Right hindlimb (tissue), 1 donor: Measurements from ENCODE around the gene MICALL1.

ENCODE experiments used
- DNase-seq: peaks from one replicate; pipeline ENCODE4 v3.0.0-alpha.2; 2018

The MICALL1 gene

DNA sequence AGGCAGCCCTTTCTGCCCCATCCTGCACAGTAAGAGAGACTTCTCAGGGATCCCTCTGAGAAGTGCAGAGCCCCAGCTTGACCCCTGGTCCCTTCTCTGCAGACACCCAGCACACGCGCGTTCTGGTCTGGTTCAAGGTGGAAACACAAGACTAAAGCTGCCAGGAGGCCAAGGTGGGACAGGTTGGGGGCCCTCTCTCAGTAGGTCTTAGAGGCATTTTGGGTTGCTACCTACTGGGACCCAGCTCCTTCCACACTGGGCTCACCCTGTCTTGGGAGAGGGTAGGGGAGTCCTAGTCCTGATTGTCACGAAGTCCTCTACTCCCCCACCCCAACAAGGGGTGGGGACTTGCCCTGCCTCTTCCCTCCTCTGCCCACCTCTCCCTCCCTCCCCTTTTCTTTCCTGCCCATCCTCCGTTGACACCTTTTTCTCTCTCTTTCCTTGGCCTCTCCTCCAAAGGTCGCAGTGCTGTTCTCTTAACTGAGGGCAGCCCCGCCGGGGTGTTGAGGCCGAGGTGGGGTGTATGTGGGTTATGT is 79.0 kb downstream of the MICALL1 start:
- no peak for DNase-seq

DNA sequence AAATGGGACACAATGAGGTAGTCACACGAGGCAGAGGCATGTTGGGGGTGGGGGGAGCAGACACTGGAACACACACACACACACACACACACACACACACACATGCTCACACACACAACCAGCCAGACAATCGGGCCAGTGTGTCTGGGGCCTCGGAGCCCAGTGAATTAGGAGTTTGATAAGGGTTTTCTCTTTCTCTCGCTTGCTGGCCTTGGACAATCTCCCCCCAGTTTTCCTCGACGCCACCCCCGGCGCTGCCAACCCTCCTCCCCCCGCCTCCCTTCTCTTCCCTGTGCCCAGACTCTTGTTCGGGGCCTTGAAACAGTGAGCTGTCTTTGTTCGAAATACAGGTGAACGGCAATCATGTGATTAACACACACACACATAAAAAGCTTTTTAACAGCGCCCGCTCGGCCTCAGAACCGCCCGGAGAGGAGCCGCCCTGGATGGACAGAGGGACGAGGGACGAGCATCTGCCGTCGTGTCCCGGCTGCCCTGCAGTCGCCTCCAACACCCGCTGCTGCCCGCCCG is 79.7 kb downstream of the MICALL1 start:
- no peak for DNase-seq

DNA sequence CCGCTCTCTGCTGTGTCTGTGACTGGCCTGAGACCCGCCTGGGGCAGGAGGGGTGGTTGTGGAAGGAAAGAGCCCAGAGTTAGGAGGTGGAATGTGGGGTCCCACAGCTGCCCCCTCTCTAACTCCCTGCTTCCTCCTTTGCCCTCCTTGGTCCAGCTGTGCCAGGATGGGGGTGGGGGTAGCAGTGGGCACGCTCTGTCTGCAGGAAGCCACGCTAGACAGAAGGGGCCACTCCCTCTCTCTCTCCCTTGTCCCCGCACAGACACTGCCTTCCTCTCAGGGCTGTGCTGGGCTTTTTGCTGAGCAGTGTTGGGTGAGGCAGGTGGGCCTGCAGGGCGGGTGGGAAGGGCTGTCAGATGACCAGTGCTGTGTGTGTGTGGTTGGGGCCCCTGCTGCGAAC is 80.3 kb downstream of the MICALL1 start:
- no peak for DNase-seq

DNA sequence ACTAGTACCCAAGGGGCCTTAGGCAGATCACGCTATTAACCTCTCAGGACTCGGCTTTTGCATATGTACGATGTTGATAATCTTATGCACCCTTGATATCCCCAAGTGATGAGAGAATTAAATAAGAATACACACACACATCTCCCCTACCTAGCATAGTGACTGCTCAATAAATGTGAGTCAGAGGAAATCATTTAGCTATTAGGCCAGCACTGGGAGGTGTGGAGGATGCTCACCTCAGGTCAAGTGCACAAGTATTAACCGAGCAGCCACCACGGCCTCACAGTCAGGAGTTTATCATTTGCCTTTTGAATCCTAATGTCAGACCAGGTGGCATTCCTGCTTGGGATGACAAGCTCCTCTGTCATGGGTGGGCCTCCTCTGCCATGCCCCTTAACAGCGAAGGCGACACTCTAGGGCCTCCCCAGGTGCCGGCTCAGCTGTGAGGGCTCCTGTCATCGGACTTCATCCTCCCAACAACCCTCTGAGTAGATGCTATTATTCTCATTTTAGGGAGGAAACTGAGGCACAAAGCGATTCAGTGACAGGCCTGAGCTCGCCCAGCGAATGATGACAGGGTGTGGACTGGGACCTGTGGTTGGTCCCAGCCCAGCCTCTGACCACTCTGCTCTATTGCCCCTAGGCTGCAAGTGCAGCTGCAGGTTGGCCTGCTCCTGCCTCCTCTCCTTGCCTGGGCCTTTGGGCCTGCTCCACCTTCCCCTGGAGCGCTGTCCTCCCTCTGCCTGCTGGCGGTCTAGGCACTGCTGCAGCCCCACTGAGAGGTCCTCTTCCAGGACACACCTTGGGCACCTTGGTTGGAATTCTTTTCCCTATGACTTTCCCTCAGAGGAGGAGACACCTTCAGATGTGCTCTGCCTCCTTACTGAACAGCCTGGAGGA is 83.3 kb downstream of the MICALL1 start:
- no peak for DNase-seq

DNA sequence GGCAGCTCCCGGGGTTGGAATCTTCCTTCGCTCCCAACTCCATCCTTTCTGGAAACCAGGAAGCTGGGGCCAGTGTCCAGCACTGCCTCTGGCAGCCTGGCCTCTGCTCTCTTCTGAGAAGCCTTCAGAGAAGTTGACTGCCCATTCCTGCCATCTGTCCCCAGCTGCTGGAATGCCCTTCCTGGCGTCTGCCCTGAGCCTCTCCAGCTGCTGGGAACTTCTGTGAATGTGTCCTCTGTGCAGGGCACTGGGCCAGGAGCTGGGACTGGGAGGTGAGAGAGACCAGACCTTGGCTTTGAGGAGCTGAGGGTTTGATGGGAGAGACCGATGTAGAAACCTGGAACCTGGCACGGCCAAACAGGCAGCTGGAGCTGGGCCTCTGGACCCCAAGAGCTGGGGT is 84.2 kb downstream of the MICALL1 start:
- peak; percentile 71 for DNase-seq

DNA sequence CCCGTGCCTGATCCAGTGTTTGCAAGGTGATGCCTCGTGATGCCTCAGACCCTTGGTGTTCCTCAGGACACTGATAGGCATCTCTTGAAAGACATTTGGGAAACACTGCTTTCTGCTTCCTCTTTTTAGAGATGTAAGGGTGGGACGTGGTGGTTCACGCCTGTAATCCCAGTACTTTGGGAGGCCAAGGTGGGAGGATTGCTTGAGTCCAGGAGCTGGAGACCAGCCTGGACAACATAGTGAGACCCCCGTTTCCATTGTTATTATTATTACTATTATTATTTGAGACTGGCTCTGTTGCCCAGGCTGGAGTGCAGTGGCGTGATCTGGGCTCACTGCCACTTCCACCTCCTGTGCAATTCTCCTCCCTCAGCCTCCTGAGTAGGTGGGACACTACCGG is 84.8 kb downstream of the MICALL1 start:
- DNase-seq = no peak

DNA sequence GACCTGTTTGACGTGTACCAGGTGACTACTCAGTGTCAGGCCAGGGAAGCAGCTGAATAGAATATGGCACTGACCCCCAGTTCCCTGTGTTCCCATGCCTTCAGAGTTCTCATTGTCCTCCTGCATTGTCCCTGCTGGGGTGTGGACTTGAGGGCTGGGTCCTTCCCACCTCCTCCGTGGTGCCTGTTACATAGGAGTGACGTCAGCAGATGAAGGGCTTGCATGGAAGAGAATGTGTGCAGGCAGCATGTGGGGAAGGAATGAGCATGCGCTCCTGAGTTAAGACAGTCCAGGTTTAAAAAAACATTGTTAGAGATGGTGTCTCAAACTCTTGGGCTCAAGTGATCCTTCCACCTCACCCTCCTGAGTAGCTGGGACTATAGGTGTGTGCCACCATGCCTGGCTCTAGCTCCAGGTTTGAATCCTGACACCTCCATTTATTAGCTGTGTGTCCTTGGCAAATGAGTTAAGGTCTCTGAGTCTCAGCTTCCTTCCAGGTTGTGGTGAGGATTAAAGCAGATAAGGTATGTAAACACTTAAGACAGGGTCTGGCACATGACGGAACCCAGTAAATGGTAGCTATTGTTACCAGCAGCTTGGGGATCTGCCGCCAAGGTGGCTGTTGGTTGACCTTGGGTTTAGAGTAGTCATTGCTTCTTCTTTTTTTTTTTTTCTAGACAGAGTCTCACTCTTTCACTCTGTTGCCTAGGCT is 85.8 kb downstream of the MICALL1 start:
- DNase-seq = no peak
